Spleen (tissue), 11 donors: ENCODE results near the gene PICALM. TPM values are rescaled to one million over a fixed set of nuclear protein-coding genes. Genes with fewer than 3 reads are reported as not detected.

Experiments
- DNase-seq: peaks from one replicate; pipeline ENCODE4 v3.0.0-alpha.2; 2020
- H3K27ac ChIP-seq, 8 donors: fragments of 200-600 bp; sonication (generic) in 7 of 8; 1 replicate in 4 of 8; 2 replicates in 4 of 8; pipeline versions ENCODE4 v1.5.0 to v1.8.0; 2016 to 2021; ENCODE audit warnings: inconsistent platforms in 4 of 8, mild to moderate bottlenecking in 4 of 8, moderate library complexity in 1 of 8
- H3K27me3 ChIP-seq, 7 donors: fragments of 200-600 bp; sonication (generic) in 6 of 7; replicated peaks in 1 of 7; 1 replicate in 4 of 7; 2 replicates in 3 of 7; pipeline versions ENCODE4 v1.5.0 to v1.8.0; 2016 to 2021; ENCODE audit warnings: inconsistent platforms in 3 of 7, mild to moderate bottlenecking in 1 of 7
- H3K36me3 ChIP-seq, 6 donors: fragments of 200-600 bp; sonication (generic) in 5 of 6; 1 replicate in 4 of 6; 2 replicates in 2 of 6; pipeline versions ENCODE4 v1.5.0 to v1.8.0; 2016 to 2021; ENCODE audit warnings: inconsistent platforms in 2 of 6
- H3K4me1 ChIP-seq, 6 donors: fragments of 200-600 bp; sonication (generic) in 5 of 6; 1 replicate in 3 of 6; 2 replicates in 3 of 6; pipeline versions ENCODE4 v1.5.0 to v1.8.0; 2016 to 2021; ENCODE audit warnings: inconsistent platforms in 3 of 6
- H3K4me3 ChIP-seq, 8 donors: fragments of 200-600 bp; sonication (generic) in 7 of 8; 1 replicate in 4 of 8; 2 replicates in 4 of 8; pipeline versions ENCODE4 v1.5.0 to v1.8.0; 2016 to 2021; ENCODE audit warnings: inconsistent platforms in 4 of 8, mild to moderate bottlenecking in 4 of 8, moderate library complexity in 2 of 8
- H3K9me3 ChIP-seq, 8 donors: fragments of 200-600 bp; sonication (generic) in 7 of 8; 1 replicate in 4 of 8; 2 replicates in 4 of 8; pipeline versions ENCODE4 v1.5.0 to v1.8.0; 2016 to 2021; ENCODE audit warnings: inconsistent platforms in 4 of 8
- CTCF ChIP-seq, 11 experiments: fragments of 200-600 bp in 7 of 11; fragments of 450-650 bp in 4 of 11; sonication (generic) in 4 of 11; IDR thresholded peaks in 8 of 11; conservative IDR thresholded peaks in 3 of 11; 1 replicate in 7 of 11; 2 replicates in 4 of 11; pipeline versions ENCODE4 v1.4.0 to v1.8.0; 2016 to 2021; ENCODE audit warnings: antibody characterized with exemption in 11 of 11, inconsistent platforms in 4 of 11, mild to moderate bottlenecking in 1 of 11
- POLR2A ChIP-seq, 3 donors: fragments of 450-650 bp; IDR thresholded peaks; one replicate each; pipeline ENCODE4 v1.5.1; 2017; ENCODE audit warnings: antibody characterized with exemption in 3 of 3, mild to moderate bottlenecking in 1 of 3
- POLR2AphosphoS5 ChIP-seq, 3 donors: sonication (generic); formaldehyde crosslinking; IDR thresholded peaks; one replicate each; pipeline ENCODE4 v1.5.1; 2017; ENCODE audit warnings: antibody characterized with exemption in 3 of 3
- WGBS, 5 donors: extraction: QIAGEN DNeasy Blood & Tissue Kit in 3 of 5; methylation state at CpG; one replicate each; pipeline versions ENCODE4 v1.1.5 to v1.1.7; 2013 to 2018; 5-methylcytosine and 5-hydroxymethylcytosine counted together
- intact Hi-C: fragments of 100-400 bp; cut with DNase I; formaldehyde crosslinking; loops from one replicate; pipeline ENCODE4 v1.15.0; 2023; ENCODE audit warnings: low total_unique reads
- polyA plus RNA-seq, 3 donors: library from polyadenylated mRNA; stranded (reverse); fragments of 200-250 nt; gene quantifications; one replicate each; pipeline ENCODE4 v1.2.1, GENCODE V29; 2013
- total RNA-seq, 7 donors: library from RNA; depleted of rRNA in 3 of 7; stranded (reverse); fragments of >200 nt in 3 of 7; fragmentation: NEBNext Ultra II Directional in 4 of 7; extraction: Animal tissue kit (Norgen Biotek cat#: 25700) in 4 of 7; gene quantifications; one replicate each; pipeline versions ENCODE4 v1.1.0 to v1.2.1, GENCODE V29; 2016 to 2021
- donor health status: healthy with polysubstance abuse.
- donor health status: DM: no; HTN: no; CAD: no; lungs with moderate emphysema.
- donor health status: DM: no; HTN: no; CAD: no.
- donor health status: Bipolar disorder and iron deficiency.
- donor health status: healthy.
- donor health status: DM: no; HTN: no; CAD: no.
- donor health status: DM: yes; HTN: yes; CAD: no.

The PICALM gene
- total and polyA plus RNA-seq, 10 donors: 42.9 to 500 (median 288) TPM

- 81 to 96% (median 92%) methylated on average over 1 of the region's 1 CpG for WGBS, 5 donors
- Histone ChIP-seq H3K4me3 (no peak overlapping the region), H3K4me1 (peaks cover 0 to 48% (median 13%) of the 10 kb centered on the region in 6 donors), H3K36me3 (peaks cover 0 to 96% (median 75%) of the 10 kb centered on the region in 6 donors), H3K27ac (no peak overlapping the region), H3K27me3 (no peaks in the 10 kb centered on the region), H3K9me3 (no peaks in the 10 kb centered on the region)
- no peak for TF ChIP-seq POLR2A (IDR thresholded peaks at IDR 0.05)
- TF ChIP-seq CTCF (IDR thresholded peaks at IDR 0.05 in 8 of 11, conservative IDR thresholded peaks at IDR 0.05 in 3 of 11): no peak
- TF ChIP-seq POLR2AphosphoS5 (IDR thresholded peaks at IDR 0.05): no peak
- intact Hi-C loops: no loop called here
- no peak for DNase-seq
Measured at GRCh38 chr11:86011175-86011574, 57.7 kb downstream of the PICALM start.

GRCh38 chr11:86003654-86004053, 65.2 kb downstream of the PICALM start:
- peaks cover 0 to 11% (median 0%) of the 10 kb centered on the region in 6 donors for H3K4me1 ChIP-seq
- H3K36me3 ChIP-seq: peaks cover 0 to 100% (median 98%) of the 10 kb centered on the region in 6 donors
- H3K9me3 ChIP-seq: no peaks in the 10 kb centered on the region
- 83 to 90% (median 85%) methylated on average over 2 of the region's 2 CpGs for WGBS, 5 donors
- H3K4me3 ChIP-seq: no peak overlapping the region
- no peak for TF ChIP-seq CTCF (IDR thresholded peaks at IDR 0.05 in 8 of 11, conservative IDR thresholded peaks at IDR 0.05 in 3 of 11)
- TF ChIP-seq POLR2A (IDR thresholded peaks at IDR 0.05): no peak
- no peak for TF ChIP-seq POLR2AphosphoS5 (IDR thresholded peaks at IDR 0.05)
- intact Hi-C loops: no loop called here
- H3K27me3 ChIP-seq: no peaks in the 10 kb centered on the region
- no peak for DNase-seq
- H3K27ac ChIP-seq: no peak overlapping the region

- H3K27ac ChIP-seq: no peak overlapping the region
- TF ChIP-seq POLR2AphosphoS5 (IDR thresholded peaks at IDR 0.05): no peak
- no peak for TF ChIP-seq POLR2A (IDR thresholded peaks at IDR 0.05)
- no peak for TF ChIP-seq CTCF (IDR thresholded peaks at IDR 0.05 in 8 of 11, conservative IDR thresholded peaks at IDR 0.05 in 3 of 11)
- peaks cover 0 to 7% (median 0%) of the 10 kb centered on the region in 6 donors for H3K4me1 ChIP-seq
- peaks cover 0 to 100% (median 99%) of the 10 kb centered on the region in 6 donors for H3K36me3 ChIP-seq
- no peak for DNase-seq
- H3K4me3 ChIP-seq: no peak overlapping the region
- WGBS, 5 donors: 86 to 96% (median 92%) methylated on average over 3 of the region's 3 CpGs
- no peaks in the 10 kb centered on the region for H3K27me3 ChIP-seq
- no peaks in the 10 kb centered on the region for H3K9me3 ChIP-seq
- intact Hi-C loops: no loop called here
Measured at GRCh38 chr11:86002431-86002830, 66.5 kb downstream of the PICALM start.

- DNase-seq: no peak
- Histone ChIP-seq H3K4me1 (peaks cover 5 to 50% (median 22%) of the 10 kb centered on the region in 6 donors), H3K27me3 (no peaks in the 10 kb centered on the region), H3K4me3 (no peak overlapping the region), H3K9me3 (no peaks in the 10 kb centered on the region), H3K27ac (no peak overlapping the region), H3K36me3 (peaks cover 0 to 100% (median 55%) of the 10 kb centered on the region in 6 donors)
- TF ChIP-seq POLR2A (IDR thresholded peaks at IDR 0.05): no peak
- no peak for TF ChIP-seq CTCF (IDR thresholded peaks at IDR 0.05 in 8 of 11, conservative IDR thresholded peaks at IDR 0.05 in 3 of 11)
- no peak for TF ChIP-seq POLR2AphosphoS5 (IDR thresholded peaks at IDR 0.05)
- WGBS, 5 donors: 81 to 96% (median 94%) methylated on average over 2 of the region's 2 CpGs
- intact Hi-C loops: no loop called here
Measured at GRCh38 chr11:85991508-85991907, 77.4 kb downstream of the PICALM start.
